Measurements from ENCODE around the gene SHKBP1. TPM values are rescaled to one million over a fixed set of nuclear protein-coding genes. Genes with fewer than 3 reads are reported as not detected.

The SHKBP1 gene
- polyA plus RNA-seq, 1 donor from 2014 or later, result 3.8 TPM

DNA sequence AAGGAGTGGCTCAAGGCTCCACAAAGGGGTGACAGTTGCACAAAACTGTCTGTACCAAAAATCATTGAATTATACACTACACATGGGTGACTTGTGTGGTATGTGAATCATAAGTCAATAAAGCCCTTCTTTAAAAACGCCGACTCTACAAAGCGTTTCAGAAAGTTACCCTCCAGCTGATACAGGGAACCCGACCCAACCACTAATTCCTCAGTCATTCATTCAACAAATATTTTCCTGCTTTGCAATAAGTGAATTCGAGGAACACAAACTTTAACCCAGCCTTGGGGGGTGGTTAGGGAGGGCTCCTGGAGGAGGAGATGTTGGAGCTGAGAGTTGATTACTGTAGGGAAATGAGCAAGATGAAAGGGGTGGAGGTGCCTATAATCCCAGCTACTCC lies 56.5 kb downstream of the SHKBP1 start:
- Histone ChIP-seq H2AFZ (ENCODE audit: low read depth, low read length) (no peak overlapping the region), H3K79me2 (replicated peaks; ENCODE audit: insufficient read depth, low read length) (no peaks in the 10 kb centered on the region), H3K27ac (ENCODE audit: low read length) (no peak overlapping the region), H3K4me2 (ENCODE audit: low read length) (no peak overlapping the region), H3K9me3 (ENCODE audit: low read length) (no peaks in the 10 kb centered on the region), H4K20me1 (ENCODE audit: insufficient read depth) (no peaks in the 10 kb centered on the region), H3K9me2 (ENCODE audit: insufficient read depth, low read length) (no peaks in the 10 kb centered on the region), H3K27me3 (ENCODE audit: insufficient read depth, low read depth, low read length) (no peaks in the 10 kb centered on the region), H3K4me3 (ENCODE audit: low read length) (no peak overlapping the region), H3K9ac (ENCODE audit: low read length) (no peak overlapping the region), H3K36me3 (ENCODE audit: insufficient read depth, low read length) (no peaks in the 10 kb centered on the region), H3F3A (ENCODE audit: insufficient read depth, low read length, poor library complexity, severe bottlenecking) (no peaks in the 10 kb centered on the region)
- TF ChIP-seq, protein P1, sequence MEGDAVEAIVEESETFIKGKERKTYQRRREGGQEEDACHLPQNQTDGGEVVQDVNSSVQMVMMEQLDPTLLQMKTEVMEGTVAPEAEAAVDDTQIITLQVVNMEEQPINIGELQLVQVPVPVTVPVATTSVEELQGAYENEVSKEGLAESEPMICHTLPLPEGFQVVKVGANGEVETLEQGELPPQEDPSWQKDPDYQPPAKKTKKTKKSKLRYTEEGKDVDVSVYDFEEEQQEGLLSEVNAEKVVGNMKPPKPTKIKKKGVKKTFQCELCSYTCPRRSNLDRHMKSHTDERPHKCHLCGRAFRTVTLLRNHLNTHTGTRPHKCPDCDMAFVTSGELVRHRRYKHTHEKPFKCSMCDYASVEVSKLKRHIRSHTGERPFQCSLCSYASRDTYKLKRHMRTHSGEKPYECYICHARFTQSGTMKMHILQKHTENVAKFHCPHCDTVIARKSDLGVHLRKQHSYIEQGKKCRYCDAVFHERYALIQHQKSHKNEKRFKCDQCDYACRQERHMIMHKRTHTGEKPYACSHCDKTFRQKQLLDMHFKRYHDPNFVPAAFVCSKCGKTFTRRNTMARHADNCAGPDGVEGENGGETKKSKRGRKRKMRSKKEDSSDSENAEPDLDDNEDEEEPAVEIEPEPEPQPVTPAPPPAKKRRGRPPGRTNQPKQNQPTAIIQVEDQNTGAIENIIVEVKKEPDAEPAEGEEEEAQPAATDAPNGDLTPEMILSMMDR (IDR thresholded peaks at IDR 0.05; ENCODE audit: poor library complexity, severe bottlenecking), result no peak
- no peak for TF ChIP-seq RAD21 (conservative IDR thresholded peaks at IDR 0.05)
- no peak for TF ChIP-seq EP300 (conservative IDR thresholded peaks at IDR 0.05; ENCODE audit: poor library complexity, severe bottlenecking)
- TF ChIP-seq MXI1 (conservative IDR thresholded peaks at IDR 0.05; ENCODE audit: poor library complexity, severe bottlenecking), result no peak
- no peak for TF ChIP-seq REST (IDR thresholded peaks at IDR 0.05; ENCODE audit: borderline replicate concordance)
- no peak for TF ChIP-seq EZH2 (IDR thresholded peaks at IDR 0.05; ENCODE audit: borderline replicate concordance, insufficient read depth, low read length, poor library complexity, severe bottlenecking)
- no peak for TF ChIP-seq SMC3 (conservative IDR thresholded peaks at IDR 0.05; ENCODE audit: poor library complexity)
- no peak for TF ChIP-seq POLR2AphosphoS5 (IDR thresholded peaks at IDR 0.05)
- no peak for TF ChIP-seq TAF1 (IDR thresholded peaks at IDR 0.05; ENCODE audit: low read depth)

DNA sequence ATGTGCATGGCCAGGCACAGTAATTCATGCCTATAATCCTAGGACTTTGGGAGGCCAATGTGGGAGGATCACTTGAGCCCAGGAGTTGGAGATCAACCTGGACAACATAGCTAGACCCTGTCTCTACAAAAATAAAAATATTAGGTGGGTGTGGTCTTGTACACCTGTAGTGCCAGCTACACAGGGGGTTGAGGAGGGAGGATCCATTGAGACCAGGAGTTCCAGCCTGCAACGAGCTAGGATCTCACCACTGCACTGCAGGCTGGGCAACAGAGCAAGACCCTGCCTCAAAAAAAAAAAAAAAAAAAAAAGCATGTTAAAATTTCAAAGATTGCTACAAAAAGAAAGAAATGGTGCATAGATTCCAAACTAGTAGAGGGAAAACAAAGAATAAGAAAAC lies 61.7 kb downstream of the SHKBP1 start:
- H3K4me2 ChIP-seq (ENCODE audit: low read length), result no peak overlapping the region
- H3K27ac ChIP-seq (ENCODE audit: low read length), result no peak overlapping the region
- H4K20me1 ChIP-seq (ENCODE audit: insufficient read depth), result no peaks in the 10 kb centered on the region
- no peaks in the 10 kb centered on the region for H3K36me3 ChIP-seq (ENCODE audit: insufficient read depth, low read length)
- no peaks in the 10 kb centered on the region for H3K27me3 ChIP-seq (ENCODE audit: insufficient read depth, low read depth, low read length)
- no peak overlapping the region for H2AFZ ChIP-seq (ENCODE audit: low read depth, low read length)
- H3K9me2 ChIP-seq (ENCODE audit: insufficient read depth, low read length), result no peaks in the 10 kb centered on the region
- H3F3A ChIP-seq (ENCODE audit: insufficient read depth, low read length, poor library complexity, severe bottlenecking), result no peaks in the 10 kb centered on the region
- no peaks in the 10 kb centered on the region for H3K9me3 ChIP-seq (ENCODE audit: low read length)
- H3K79me2 ChIP-seq (replicated peaks; ENCODE audit: insufficient read depth, low read length), result no peaks in the 10 kb centered on the region
- H3K9ac ChIP-seq (ENCODE audit: low read length), result no peak overlapping the region
- no peak overlapping the region for H3K4me3 ChIP-seq (ENCODE audit: low read length)
- TF ChIP-seq RAD21 (conservative IDR thresholded peaks at IDR 0.05), result no peak
- TF ChIP-seq, protein P1 (IDR thresholded peaks at IDR 0.05; ENCODE audit: poor library complexity, severe bottlenecking), result no peak
- no peak for TF ChIP-seq MXI1 (conservative IDR thresholded peaks at IDR 0.05; ENCODE audit: poor library complexity, severe bottlenecking)
- no peak for TF ChIP-seq REST (IDR thresholded peaks at IDR 0.05; ENCODE audit: borderline replicate concordance)
- TF ChIP-seq EP300 (conservative IDR thresholded peaks at IDR 0.05; ENCODE audit: poor library complexity, severe bottlenecking), result no peak
- TF ChIP-seq SMC3 (conservative IDR thresholded peaks at IDR 0.05; ENCODE audit: poor library complexity), result no peak
- no peak for TF ChIP-seq POLR2AphosphoS5 (IDR thresholded peaks at IDR 0.05)
- no peak for TF ChIP-seq TAF1 (IDR thresholded peaks at IDR 0.05; ENCODE audit: low read depth)
- no peak for TF ChIP-seq EZH2 (IDR thresholded peaks at IDR 0.05; ENCODE audit: borderline replicate concordance, insufficient read depth, low read length, poor library complexity, severe bottlenecking)
